Body of pancreas (tissue), 4 donors: ENCODE measurements around the gene LARP1. TPM values are rescaled to one million over a fixed set of nuclear protein-coding genes. Genes with fewer than 3 reads are reported as not detected.
"Not testable (repeated sequence)": the region's sequence is repeated elsewhere in the genome, so short reads cannot be mapped to it uniquely, and the experiment has no call there.

Source experiments
- ATAC-seq: fragments of 150-250 bp; one replicate; pipeline ENCODE4 v1.9.1; 2016
- DNase-seq, 4 donors: peaks; one replicate each; pipeline ENCODE4 v3.0.0-alpha.2; 2019
- H3K27ac ChIP-seq, 4 donors: fragments of 200-600 bp; sonication (generic); 1 replicate in 3 of 4; 2 replicates in 1 of 4; pipeline versions ENCODE4 v1.5.1 to v1.6.1; 2016 to 2019; ENCODE audit warnings: mild to moderate bottlenecking in 1 of 4, mixed read lengths in 1 of 4, moderate library complexity in 1 of 4
- H3K27me3 ChIP-seq, 2 donors: fragments of 200-600 bp; sonication (generic); one replicate each; pipeline ENCODE4 v1.6.0; 2016; ENCODE audit warnings: mild to moderate bottlenecking in 1 of 2
- H3K36me3 ChIP-seq, 2 donors: fragments of 200-600 bp; sonication (generic); replicated peaks in 1 of 2; 2 replicates each; pipeline ENCODE4 v1.5.1; 2016; ENCODE audit warnings: low read depth in 2 of 2; ENCODE audit not compliant: insufficient read depth in 1 of 2
- H3K4me1 ChIP-seq: fragments of 200-600 bp; sonication (generic); one replicate; pipeline ENCODE4 v1.6.0; 2016
- H3K4me3 ChIP-seq, 2 donors: fragments of 200-600 bp; sonication (generic); 1 replicate in 1 of 2; 2 replicates in 1 of 2; pipeline ENCODE4 v1.5.1; 2016 to 2019
- H3K9me3 ChIP-seq, 3 donors: fragments of 200-600 bp; sonication (generic); 1 replicate in 2 of 3; 2 replicates in 1 of 3; pipeline ENCODE4 v1.5.1; 2016
- POLR2A ChIP-seq, 3 donors: fragments of 450-650 bp; IDR thresholded peaks; one replicate each; pipeline ENCODE4 v1.6.1; 2016; ENCODE audit warnings: antibody characterized with exemption in 3 of 3, mild to moderate bottlenecking in 2 of 3
- WGBS, 2 donors: methylation state at CpG; one replicate each; pipeline ENCODE4 v1.1.5; 2017; 5-methylcytosine and 5-hydroxymethylcytosine counted together
- intact Hi-C: fragments of 100-400 bp; cut with DNase I; formaldehyde crosslinking; loops from one replicate; pipeline ENCODE4 v1.15.1; 2023
- total RNA-seq, 2 donors: library from RNA; depleted of rRNA; stranded (reverse); fragments of >200 nt; gene quantifications; one replicate each; pipeline ENCODE4 v1.1.0, GENCODE V29; 2016
- TF ChIP-seq, protein P1 (sequence below), 7 experiments: fragments of 450-650 bp in 4 of 7; fragments of 200-600 bp in 3 of 7; sonication (generic) in 3 of 7; IDR thresholded peaks; one replicate each; pipeline ENCODE4 v1.5.1; 2016 to 2019; ENCODE audit warnings: antibody characterized with exemption in 7 of 7

Gene LARP1
- total RNA-seq, 2 donors from 2014 or later, result 96.2 to 151 TPM

DNA sequence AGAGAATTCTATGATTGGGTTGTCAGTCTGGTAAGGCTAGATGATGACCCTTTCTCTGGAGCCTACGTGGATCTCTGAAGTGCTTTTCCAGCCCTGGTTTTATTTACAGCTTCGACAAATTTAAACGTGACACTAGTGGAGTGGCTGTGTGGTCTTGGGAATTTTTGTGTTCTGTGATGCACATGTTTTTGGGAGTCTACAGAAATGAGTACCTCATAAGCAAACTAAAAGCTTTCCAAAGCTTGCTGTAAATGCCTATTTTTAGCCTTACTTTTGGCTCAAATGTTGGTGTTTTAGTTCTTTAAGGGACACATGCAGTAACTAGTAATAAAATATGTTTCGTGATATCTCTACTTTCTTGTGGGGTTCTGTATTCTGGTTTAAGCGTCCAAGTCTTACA lies 3.3 kb downstream of the LARP1 start:
- no peak overlapping the region for H3K4me3 ChIP-seq
- DNase-seq (no peak), ATAC-seq (no peak)
- H3K9me3 ChIP-seq, result no peaks in the 10 kb centered on the region
- no peak for TF ChIP-seq POLR2A (IDR thresholded peaks at IDR 0.05)
- TF ChIP-seq, protein P1, sequence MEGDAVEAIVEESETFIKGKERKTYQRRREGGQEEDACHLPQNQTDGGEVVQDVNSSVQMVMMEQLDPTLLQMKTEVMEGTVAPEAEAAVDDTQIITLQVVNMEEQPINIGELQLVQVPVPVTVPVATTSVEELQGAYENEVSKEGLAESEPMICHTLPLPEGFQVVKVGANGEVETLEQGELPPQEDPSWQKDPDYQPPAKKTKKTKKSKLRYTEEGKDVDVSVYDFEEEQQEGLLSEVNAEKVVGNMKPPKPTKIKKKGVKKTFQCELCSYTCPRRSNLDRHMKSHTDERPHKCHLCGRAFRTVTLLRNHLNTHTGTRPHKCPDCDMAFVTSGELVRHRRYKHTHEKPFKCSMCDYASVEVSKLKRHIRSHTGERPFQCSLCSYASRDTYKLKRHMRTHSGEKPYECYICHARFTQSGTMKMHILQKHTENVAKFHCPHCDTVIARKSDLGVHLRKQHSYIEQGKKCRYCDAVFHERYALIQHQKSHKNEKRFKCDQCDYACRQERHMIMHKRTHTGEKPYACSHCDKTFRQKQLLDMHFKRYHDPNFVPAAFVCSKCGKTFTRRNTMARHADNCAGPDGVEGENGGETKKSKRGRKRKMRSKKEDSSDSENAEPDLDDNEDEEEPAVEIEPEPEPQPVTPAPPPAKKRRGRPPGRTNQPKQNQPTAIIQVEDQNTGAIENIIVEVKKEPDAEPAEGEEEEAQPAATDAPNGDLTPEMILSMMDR (IDR thresholded peaks at IDR 0.05), result no peak
- no peaks in the 10 kb centered on the region for H3K36me3 ChIP-seq
- 11 to 19% methylated on average over 4 to 5 of the region's 5 CpGs for WGBS, 2 donors
- H3K4me1 ChIP-seq, result peaks cover 70% of the 10 kb centered on the region
- intact Hi-C loops, result no loop called here
- H3K27me3 ChIP-seq, result no peaks in the 10 kb centered on the region
- peak overlapping the region; percentile 77 to 99 (median 94) for H3K27ac ChIP-seq

DNA sequence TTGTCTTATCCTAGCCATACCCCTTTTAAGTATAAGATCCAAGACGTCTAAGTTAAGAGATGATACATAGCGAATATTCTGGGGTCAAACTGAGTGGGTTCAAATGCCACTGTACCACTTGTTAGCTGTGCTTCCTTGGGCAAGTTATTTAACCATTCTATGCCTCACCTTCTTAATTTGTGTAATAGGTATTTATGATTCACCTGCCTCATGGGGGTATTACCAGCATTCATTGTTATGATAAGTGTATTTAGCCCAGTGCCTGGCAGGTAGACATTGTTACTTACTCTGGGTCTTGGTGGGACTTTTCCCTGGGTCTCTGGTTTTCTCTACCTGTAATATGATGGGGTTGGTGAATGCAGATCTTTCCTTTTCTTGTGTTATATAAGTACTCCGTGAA lies 3.8 kb downstream of the LARP1 start:
- Histone ChIP-seq H3K4me3 (no peak overlapping the region), H3K27me3 (no peaks in the 10 kb centered on the region), H3K36me3 (no peaks in the 10 kb centered on the region), H3K27ac (peak overlapping the region in 3 of 4 donors; percentile 77 to 99 (median 99)), H3K4me1 (peaks cover 70% of the 10 kb centered on the region), H3K9me3 (no peaks in the 10 kb centered on the region)
- 33 to 34% methylated on average over 3 of the region's 3 CpGs for WGBS, 2 donors
- intact Hi-C loops, result no loop called here
- TF ChIP-seq, protein P1 (IDR thresholded peaks at IDR 0.05), result no peak
- no peak for TF ChIP-seq POLR2A (IDR thresholded peaks at IDR 0.05)
- ATAC-seq, result no peak
- DNase-seq, result no peak

DNA sequence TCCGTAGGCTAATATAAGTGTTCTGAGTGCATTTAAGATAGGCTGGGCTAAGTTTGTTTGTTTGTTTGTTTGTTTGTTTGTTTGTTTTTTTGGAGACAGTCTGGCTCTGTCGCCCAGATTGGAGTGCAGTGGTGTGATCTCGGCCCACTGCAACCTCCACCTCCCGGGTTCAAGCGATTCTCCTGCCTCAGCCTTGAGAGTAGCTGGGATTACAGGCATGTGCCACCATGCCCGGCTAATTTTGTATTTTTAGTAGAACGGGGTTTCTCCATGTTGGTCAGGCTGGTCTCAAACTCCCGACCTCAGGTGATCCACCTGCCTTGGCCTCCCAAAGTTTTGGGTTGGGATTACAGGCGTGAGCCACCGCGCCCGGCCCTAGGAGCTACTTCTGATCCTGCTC lies 4.7 kb downstream of the LARP1 start:
- peaks cover 70% of the 10 kb centered on the region for H3K4me1 ChIP-seq
- 36 to 64% methylated on average over 11 to 12 of the region's 12 CpGs for WGBS, 2 donors
- H3K9me3 ChIP-seq, H3K36me3 ChIP-seq, ATAC-seq, DNase-seq, intact Hi-C loops, H3K4me3 ChIP-seq, H3K27me3 ChIP-seq: not testable (repeated sequence)
- peak overlapping the region in 3 of 4 donors; percentile 77 to 99 (median 99) for H3K27ac ChIP-seq

DNA sequence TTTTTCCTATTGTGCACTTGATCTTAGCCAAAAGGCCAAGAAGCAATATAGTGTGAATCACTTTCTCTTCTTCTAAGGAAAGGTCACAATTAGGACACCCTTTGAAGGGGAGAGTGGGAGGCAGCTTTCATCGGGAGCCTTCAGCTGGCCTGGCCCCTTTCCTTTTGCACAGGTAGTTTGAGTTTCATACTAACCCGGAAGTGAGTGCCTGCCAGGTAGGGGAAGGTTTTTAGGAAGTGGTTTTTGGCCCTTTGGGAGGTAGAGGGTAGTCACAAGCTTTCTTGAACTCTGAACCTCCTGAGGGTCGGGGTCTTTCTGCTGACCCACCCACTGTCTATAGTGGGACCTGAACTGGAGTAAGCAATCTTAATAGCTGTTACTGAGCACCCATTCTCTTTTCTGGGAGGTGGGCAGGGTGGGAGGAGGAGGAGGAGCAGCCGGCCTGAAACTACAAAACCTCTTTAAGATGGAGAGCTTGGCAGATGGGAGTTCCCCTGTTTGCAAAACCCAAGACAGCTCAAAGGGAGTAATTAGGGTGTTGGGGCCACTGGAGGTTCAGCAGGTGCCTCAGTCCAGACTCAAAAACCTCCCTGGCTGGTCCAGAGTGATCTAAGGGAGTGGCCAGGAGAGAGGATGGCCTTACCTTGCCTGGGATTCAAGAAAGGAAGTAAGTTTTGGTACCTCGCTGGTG lies 6.0 kb downstream of the LARP1 start:
- ATAC-seq (no peak), DNase-seq (no peak)
- Histone ChIP-seq H3K27ac (peak overlapping the region in 2 of 4 donors; percentile 16 to 99), H3K4me3 (no peak overlapping the region), H3K27me3 (no peaks in the 10 kb centered on the region), H3K9me3 (no peaks in the 10 kb centered on the region), H3K4me1 (peaks cover 83% of the 10 kb centered on the region), H3K36me3 (no peaks in the 10 kb centered on the region)
- no peak for TF ChIP-seq POLR2A (IDR thresholded peaks at IDR 0.05)
- TF ChIP-seq, protein P1 (IDR thresholded peaks at IDR 0.05), result no peak
- WGBS, 2 donors, result 34 to 45% methylated on average over 5 of the region's 5 CpGs
- intact Hi-C loops, result no loop called here

DNA sequence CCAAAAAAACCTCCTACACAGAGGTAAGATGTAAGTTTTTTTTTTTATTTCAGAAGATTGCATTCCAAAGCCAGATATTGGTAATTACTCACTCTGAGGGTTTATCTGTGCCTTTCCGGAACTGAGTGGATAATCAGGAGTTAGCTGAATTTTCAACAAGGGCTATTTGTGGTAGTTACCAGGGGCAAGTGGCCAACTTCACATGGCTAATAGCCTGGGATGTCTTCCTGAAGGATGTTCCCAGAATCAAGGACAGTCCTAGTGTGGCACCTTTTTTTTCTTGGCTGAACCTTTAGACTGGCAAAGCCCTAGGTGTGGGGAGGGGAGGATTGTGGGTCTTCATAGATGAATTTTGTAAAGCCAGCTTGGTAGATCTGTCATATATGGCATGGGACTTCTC lies 7.1 kb downstream of the LARP1 start:
- ATAC-seq, result no peak
- Histone ChIP-seq H3K27me3 (no peaks in the 10 kb centered on the region), H3K27ac (peak overlapping the region in 1 of 4 donors; percentile 16), H3K4me1 (peaks cover 94% of the 10 kb centered on the region), H3K4me3 (no peak overlapping the region), H3K9me3 (no peaks in the 10 kb centered on the region), H3K36me3 (no peaks in the 10 kb centered on the region)
- no peak for DNase-seq
- no peak for TF ChIP-seq POLR2A (IDR thresholded peaks at IDR 0.05)
- TF ChIP-seq, protein P1 (IDR thresholded peaks at IDR 0.05), result no peak
- 0 to 18% methylated on average over 1 of the region's 1 CpG for WGBS, 2 donors
- intact Hi-C loops, result no loop called here
